GM21515 (cell line): ENCODE measurements around the gene NFS1.
A peak's percentile ranks its signal among the peaks of the same experiment; 100 is the strongest.

Experiments
- ATAC-seq: cut with Tn5 transposase; IDR thresholded peaks from one replicate; pipeline ENCODE4 v1.9.1; 2021; ENCODE audit not compliant: unreplicated experiment

Gene NFS1

DNA sequence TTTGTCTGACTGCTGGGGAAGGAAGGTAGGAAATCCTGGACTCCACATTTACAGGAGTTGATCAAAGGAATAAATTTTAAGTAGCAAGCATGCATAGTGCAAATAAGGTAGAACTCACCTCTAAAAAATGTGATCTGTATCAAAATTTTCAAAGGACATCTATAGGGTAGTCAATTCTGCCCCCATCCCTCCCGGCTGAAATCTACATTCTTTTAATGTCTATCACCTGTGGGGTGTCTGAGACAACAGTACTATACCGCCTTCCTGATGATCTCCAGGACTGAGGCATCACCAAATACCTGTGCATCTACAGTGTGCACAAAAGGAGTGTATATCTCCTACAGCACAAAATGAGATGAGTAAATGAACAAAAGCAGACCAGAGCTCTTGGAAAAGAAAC is 54.3 kb downstream of the NFS1 start:
- no peak for ATAC-seq

DNA sequence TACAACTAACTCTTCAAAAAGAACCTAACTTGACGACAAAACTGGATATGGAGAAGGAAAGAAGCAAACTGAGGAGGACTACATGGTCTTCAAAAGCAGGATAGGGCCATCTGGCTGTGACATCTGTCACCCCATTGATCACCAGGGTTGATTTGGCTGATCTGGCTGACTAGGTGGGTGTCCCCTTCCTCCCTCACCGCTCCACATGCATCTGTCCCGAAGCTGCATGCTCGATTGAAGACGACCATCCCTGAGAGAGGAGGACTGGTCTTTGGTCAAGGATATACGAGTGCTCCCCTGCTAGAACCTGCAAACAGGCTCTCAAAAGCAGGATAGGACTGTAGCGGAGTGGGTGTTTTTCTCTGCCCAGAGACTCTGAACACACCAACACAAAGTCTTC is 56.1 kb downstream of the NFS1 start:
- ATAC-seq: no peak

DNA sequence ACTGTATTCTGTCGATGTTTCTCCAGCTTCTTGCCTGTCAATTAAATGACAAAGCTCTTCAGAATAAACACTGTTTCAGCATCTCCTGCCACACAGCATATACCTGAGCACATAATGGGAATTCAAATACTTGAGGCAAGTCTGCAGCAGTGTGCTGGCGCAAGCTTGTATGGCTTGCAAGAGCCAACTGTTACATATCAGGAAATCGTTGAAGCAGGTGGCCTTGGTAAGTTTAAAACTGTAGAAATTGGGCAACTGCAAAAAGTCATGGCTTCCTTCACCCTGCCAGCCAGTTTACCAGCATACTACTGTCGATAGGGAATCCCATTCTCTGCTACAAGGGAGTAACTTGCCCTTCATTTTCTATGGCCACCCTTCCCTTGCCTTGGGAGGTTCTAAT is 57.4 kb downstream of the NFS1 start:
- ATAC-seq: no peak

DNA sequence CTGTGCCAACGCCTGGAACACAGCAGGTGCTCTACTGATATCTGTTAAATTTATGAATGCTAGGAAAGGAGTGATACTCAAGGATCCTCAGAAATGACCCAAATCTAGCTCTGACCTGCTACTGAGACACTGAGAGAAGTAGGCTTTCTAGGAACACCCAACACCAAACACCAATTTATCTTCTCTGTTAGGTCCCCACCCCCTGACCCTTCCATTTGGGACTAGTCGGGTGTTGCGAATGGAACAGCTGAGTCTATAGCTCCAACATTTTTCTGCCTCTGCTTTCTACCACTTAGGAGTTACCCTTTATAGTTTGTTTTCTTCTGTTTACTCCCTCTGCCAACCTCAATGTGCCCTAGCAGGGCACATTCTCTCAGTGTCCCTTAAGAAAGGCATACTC is 58.4 kb downstream of the NFS1 start:
- ATAC-seq: no peak

DNA sequence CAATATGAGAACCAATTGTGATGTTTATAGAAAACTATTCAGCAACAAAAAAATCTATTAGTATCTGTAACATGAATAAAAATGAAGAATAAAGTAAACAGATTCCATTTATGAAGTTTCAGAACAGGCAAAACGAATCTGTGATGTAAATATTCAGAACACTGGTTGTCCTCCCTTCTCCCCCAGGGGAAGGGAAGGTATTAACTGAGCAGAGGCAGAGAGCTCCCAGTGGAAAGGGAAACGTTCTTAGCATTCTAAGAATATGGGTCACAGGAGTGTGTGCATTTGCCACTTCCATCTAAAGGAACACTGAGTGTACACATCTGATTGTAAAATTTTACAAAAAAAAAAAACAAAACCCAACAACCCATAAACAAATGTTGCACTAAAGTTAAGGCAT is 60.4 kb downstream of the NFS1 start:
- no peak for ATAC-seq

DNA sequence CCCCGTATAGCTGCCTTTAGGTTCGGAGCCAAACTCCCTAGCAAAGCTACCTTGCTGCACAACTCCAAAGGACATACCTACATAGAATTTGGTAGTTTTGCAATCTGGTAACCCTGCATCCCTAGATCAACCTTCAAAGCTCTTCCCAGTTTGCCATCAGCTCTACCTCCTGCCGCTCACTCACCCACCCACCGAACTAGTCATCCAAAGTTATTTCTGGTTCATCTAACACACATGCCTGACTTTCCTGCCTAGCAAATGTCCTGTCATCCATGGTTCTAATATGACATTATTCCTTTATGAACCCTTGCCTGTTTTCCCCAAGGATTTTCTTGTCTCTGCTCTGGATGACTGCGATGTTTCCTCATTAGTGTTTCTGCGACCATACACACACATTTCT is 61.9 kb downstream of the NFS1 start:
- no peak for ATAC-seq

DNA sequence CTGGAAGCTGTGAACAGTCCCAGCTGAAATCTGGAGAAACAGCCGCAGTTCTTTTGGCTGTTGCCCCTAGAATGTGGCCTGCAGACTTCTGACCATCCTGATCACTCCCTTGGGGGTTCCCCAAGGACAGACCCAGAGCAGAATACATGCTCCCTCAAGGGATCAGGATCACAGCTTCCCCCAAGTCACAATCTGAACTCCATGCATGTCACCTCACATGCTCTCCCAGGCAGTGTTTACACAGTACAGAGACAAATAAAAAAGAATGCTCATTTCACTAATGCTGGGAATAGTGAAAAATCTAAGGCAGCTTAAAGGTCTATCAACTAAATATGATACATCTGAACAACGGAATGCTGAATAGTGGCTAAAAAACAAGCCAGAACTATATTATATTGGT is 63.1 kb downstream of the NFS1 start:
- ATAC-seq: no peak

DNA sequence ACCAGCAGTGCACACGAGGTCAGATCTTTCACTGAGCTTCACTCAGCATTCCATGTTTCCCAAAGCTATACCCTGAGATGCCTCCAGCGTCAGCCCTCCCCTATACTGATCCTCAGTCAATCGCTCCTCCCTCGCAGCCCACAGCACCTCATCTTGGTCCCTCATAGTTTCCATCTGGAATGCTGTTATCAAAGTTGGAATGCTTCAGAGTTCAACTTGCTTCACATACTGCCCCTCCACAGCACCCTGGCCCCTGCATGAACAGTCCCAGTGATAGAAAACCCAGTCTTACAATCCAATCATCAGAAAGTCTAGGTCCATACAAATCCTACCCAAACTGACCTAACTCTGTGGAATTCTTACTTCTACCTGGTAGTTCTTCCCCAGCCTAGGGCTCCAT is 63.5 kb downstream of the NFS1 start:
- ATAC-seq: no peak

DNA sequence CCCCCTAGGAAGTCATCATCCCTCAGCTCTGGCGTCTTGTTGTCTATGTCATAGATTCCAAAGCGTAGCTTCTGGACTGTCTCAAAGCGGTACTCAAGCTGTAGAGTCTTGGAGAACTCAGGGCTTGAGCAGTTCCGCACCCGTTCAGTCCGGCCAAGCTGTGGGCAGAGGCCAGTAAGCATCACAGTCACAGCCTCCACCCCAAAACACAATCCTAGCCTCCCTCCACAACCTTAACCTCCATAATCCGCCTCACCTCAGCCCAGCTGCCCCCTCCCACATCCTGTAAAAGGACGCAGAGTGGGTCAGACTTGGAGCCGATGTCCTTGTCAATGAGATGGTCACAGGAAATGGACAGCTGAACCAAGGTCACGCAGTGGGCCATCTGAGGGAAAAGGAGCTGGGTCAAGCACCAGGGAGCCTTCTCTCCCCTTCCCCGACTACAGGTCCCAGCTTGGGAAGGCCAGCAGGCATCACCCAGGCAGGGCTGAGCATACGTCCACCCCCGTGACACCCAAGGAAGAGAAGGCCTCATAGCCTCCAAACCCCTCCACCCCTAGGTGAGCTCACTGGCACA is 66.5 kb downstream of the NFS1 start:
- no peak for ATAC-seq

DNA sequence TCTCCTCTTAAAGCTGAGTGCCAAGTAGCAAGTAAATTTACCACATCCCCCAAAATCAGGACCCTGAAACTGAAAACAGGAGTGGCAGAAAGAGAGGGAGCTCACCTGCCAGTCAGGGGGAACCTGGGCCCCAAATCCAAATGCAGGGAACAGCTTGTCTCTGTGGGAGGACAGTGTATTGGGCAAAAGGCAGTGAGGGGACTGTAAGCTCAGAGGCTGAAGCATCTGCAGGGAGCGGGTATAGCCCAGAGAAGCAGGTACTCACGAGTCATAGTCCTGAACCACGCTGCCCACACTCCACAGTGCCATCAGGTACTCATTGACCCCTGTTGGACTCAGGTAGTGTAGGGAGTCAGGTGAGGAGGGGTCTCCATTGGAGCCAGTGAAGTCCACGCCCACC is 68.5 kb downstream of the NFS1 start:
- no peak for ATAC-seq

DNA sequence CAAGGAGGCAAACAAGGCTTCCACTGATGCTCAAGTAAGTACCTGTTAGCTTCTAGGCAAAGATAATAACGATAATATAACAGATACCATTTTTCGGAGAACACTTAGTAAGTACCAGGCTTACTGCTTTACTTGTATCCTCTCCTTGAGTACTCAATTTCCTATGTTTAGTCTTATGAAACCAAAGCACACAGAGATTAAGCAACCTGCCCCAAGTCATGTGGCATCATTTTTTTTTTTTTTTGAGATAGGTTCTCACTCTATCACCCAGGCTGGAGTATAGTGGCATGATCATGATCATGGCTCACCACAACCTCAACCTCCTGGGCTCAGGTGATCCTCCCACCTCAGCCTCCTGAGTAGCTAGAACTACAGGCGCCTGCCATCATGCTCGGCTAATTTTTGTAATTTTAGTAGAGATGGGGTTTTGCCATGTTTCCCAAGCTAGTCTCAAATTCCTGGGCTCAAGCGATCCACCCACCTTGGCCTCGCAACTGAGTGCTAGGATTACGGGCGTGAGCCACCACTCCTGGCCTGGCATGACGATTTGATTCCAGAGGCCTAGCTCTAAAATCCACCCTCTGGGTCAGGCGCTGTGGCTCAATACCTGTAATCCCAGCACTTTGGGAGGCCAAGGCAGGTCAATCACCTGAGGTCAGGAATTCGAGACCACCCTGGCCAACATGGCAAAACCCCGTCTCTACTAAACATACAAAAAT is 69.6 kb downstream of the NFS1 start:
- no peak for ATAC-seq

DNA sequence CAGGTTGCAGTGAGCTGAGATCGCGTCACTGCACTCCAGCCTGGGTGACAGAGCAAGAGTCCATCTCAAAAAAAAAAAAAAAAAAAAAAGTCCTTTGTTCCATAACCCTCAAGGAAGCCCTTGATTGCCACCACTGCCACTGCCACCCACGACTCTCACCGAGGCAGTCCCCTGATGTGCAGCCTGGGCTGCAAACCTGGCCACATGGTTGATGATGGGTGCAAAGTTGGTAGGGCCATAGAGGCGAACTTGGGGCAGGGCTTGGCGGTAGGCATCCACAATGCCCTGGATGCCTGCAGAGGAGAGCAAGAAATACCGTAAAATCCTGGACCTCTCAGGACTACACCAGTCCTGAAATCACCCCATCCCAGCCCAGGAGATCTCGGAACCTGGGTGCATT is 72.0 kb downstream of the NFS1 start:
- no peak for ATAC-seq

DNA sequence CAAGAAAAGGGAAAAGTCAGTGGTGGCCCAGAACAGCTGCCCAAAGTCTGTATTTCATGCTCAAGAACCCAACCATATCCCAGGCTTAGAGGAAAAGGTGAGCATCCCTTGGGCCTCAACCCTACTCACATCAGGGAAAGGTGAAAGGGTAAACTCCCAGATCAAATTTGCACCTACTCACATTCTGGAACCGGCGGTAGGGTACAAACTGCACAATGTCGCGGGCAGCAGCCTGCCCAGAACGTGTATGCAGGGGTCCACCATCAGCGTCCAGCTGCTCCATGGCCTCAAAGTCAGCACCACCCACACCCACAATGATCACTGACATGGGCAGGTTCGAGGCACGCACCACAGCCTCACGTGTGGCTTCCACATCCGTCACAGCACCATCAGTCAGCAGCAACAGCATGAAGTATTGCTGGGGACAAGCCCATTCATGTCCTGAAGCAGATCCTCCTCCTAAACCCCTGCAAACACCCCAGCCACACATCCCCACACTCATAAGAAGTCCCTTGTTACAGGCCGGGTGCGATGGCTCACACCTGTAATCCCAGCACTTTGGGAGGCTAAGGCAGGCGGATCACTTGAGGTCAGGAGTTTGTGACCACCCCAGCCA is 72.7 kb downstream of the NFS1 start:
- no peak for ATAC-seq

DNA sequence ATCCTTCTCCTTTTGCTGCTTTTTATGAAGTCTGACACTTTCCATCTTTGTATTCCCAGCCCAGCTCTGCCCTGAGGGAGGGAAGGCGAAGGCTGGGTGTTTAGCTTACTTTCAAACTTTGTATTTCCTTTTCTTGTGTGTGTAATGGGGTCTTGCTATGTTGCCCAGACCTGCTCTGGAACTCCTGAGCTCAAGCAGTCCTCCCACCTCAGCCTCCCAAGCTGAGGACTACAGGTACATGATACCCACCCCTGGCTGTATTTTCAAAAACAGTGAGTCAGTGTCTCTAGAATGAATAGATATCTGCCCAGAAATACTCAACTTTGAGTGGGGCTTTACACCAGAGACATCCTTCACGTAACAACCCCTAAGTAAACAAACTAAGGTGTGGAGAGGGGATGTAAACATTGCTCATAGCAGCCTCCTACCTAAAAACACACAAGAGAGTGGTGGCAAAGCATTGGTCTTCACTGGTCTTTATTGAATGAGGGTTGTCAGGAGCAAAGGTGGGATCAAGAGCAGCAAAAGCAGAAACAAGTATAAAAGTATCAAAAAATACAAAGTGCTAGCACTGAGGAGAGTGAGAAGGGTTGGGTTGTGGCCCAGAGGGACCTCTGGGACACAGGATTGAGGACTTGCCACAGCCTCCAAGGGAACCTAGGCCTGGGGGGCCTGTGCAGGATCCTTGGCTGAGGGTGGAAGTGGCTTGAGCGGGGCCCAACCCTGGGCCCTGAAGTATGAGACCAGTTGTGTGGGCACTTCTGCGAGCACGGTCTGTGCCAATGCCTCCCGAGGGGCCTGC is 73.4 kb downstream of the NFS1 start:
- ATAC-seq: no peak

DNA sequence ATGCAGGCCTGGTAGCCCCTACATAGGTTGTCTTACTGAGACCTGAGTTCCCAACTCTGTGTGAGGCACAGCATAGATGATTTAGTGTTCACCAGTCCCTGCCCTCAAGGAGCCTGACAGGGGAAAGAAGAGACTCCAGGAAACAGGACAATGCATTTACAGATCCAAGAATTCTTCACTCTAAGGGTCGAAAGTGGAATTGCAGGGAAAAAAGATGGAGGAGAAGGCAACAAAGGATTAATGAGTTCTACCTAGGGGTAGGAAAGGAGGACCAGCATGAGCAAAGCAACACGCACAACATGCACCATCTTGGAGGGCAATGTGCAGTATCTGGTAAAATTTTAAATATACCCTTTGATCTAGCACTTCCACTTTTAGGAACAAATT is 77.6 kb downstream of the NFS1 start:
- ATAC-seq: no peak

DNA sequence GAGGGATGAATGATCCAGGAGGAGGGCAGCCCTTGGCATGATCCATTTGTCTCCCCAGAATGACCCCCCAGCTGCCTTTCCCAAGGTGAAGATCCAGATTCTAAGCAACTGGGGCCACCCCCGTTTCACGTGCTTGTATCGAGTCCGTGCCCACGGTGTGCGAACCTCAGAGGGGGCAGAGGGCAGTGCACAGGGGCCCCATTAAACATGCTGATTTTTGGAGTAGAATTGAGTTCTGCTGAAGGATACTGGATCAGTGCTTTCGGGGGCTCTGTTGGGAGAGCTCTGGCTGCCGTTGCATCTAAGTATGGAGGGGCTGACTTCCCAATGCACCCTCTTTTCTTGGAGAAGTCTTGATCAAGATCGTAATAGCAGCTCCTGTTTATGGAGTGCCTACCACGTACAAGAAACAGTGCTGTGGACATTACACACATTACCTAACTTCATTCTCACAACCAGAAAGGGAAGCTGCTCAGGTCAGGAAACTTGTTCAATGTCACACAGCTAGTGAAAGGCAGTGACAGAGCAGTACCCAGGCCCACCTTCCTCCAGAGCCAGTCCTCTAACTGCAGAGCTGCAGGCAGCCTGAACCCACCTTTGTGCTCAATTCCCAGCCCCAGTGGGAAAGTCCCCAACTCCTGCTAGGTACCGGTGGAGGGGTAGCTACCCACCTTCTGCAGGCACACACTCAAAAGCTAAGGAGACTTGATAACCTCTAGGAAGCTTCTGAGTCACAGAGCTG is 78.2 kb downstream of the NFS1 start:
- no peak for ATAC-seq

DNA sequence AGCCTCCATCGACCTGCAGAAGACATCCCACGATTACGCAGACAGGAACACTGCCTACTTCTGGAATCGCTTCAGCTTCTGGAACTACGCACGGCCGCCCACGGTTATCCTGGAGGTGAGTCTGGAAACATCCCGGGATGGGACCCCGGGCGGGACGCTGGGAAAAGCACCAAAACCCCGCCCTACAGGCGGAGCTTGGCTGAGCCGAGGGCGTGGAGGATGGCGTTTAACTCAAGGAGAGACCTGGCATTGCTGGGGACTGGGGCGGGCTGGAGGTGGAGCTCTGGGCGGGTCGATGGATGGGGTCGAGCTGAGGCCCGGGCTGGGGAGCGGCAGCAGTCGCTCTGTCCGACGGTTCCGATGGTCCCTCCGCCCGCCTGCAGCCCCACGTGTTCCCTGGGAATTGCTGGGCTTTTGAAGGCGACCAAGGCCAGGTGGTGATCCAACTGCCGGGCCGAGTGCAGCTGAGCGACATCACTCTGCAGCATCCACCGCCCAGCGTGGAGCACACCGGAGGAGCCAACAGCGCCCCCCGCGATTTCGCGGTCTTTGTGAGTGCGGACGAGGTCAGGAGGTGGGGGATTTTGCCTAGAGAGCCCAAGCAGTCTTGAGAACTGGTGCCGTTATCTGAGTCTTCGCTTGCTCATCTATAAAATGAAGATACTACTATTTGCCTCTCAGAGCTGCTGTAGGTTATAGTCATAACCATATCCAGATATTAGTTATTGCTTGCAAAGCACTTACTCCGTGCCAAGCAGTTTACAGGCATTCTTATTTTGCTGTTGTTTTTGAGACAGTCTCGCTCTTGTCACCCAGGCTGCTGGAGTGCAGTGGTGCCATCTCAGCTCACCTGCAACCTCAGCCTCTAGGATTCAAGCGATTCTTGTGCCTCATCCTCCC is 79.7 kb downstream of the NFS1 start:
- ATAC-seq: peak; percentile 32

DNA sequence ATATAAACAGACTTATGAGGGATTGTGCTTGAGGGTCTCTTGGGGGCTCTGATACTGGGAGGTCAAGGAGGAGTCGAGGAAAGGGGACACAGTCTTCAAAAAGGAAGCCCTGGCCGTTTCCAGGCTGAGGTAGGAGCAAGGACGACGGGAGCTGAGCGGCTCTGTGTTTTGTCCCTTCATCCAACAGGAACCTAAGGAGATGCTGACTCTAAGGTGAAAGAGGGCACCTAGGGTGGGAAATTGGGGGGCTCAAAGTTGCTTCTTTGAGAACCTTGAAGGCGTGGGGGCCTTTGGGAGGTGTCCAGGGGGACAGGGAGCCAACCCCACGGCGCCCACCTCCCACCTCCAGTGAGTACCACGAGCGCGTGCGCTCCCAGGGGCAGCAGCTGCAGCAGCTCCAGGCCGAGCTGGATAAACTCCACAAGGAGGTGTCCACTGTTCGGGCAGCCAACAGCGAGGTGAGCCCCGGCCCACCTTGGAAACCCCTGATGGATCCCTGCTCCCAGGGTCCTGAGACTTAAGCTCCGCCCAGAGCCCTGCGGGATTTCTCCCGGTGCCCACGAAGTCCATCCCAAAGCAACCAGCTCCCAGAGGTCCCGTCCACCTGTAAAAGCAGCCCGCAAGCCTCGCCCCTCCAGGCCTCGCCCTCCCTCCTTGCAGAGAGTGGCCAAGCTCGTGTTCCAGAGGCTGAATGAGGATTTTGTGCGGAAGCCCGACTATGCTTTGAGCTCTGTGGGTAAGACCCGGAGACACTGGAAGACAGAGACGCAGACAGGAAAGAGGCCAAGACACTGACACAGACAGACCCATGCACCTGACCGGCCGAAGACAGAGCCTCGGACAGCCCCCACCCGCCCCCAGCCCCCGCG is 80.7 kb downstream of the NFS1 start:
- no peak for ATAC-seq
